GM12801 (cell line): ENCODE results near the gene TSTD2.

ENCODE experiments used
- CTCF ChIP-seq: IDR thresholded peaks from one replicate; pipeline ENCODE4 v1.5.1; 2011; ENCODE audit warnings: control low read depth; ENCODE audit not compliant: insufficient read length; ENCODE audit errors: extremely low read depth

The TSTD2 gene

GRCh38 chr9:97598461-97599288, 34.5 kb downstream of the TSTD2 start:
- peak; percentile 92 for TF ChIP-seq CTCF

- no peak for TF ChIP-seq CTCF
These were observed 36.3 kb downstream of the TSTD2 start for GRCh38 chr9:97596906-97597305.

GRCh38 chr9:97594381-97594921, 38.7 kb downstream of the TSTD2 start:
- no peak for TF ChIP-seq CTCF

GRCh38 chr9:97593960-97594359, 39.2 kb downstream of the TSTD2 start:
- no peak for TF ChIP-seq CTCF

GRCh38 chr9:97592126-97592525, 41.0 kb downstream of the TSTD2 start:
- no peak for TF ChIP-seq CTCF

- no peak for TF ChIP-seq CTCF
These were observed 41.6 kb downstream of the TSTD2 start for GRCh38 chr9:97591535-97591934.

- no peak for TF ChIP-seq CTCF
These were observed 53.3 kb downstream of the TSTD2 start for GRCh38 chr9:97579914-97580313.
